ENCODE data around the gene ANKRD63.

- TF ChIP-seq CTCF (IDR thresholded peaks at IDR 0.05) (no peak), EP300 (IDR thresholded peaks at IDR 0.05) (peak in 1 of 4 donors; percentile 72), POLR2AphosphoS5 (IDR thresholded peaks at IDR 0.05) (peak in 1 of 4 donors; percentile 73)
Measured at GRCh38 chr15:40263024-40263754, 19.7 kb downstream of the ANKRD63 start.

Data from sigmoid colon (tissue), 4 donors.